MV-4-11 (cell line): Measurements from ENCODE around the gene TSPAN18.
A peak's percentile ranks its signal among the peaks of the same experiment; 100 is the strongest.

Experiments
- DNase-seq: peaks from one replicate; lab custom pipeline; 2025; lab: John Stamatoyannopoulos, UW

Gene TSPAN18

DNA sequence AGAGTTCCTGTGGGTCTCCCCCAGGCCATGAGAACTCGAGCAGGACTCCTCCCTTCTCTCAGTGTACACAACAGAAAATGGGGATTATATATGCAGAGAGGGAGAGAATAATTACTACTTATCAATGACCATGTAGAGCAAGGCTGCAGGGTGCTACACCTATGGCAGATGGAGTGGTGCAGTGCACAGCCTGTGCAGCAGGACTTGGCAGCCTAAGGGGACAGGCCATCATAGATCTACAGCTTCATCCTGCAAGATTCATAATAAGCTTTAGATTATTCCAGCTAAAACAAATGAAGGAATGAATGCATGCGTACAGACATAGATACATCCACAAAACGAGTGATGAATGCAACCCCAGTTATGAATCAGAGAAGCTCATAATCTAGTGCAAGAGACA is 232.3 kb downstream of the TSPAN18 start:
- DNase-seq = no peak

DNA sequence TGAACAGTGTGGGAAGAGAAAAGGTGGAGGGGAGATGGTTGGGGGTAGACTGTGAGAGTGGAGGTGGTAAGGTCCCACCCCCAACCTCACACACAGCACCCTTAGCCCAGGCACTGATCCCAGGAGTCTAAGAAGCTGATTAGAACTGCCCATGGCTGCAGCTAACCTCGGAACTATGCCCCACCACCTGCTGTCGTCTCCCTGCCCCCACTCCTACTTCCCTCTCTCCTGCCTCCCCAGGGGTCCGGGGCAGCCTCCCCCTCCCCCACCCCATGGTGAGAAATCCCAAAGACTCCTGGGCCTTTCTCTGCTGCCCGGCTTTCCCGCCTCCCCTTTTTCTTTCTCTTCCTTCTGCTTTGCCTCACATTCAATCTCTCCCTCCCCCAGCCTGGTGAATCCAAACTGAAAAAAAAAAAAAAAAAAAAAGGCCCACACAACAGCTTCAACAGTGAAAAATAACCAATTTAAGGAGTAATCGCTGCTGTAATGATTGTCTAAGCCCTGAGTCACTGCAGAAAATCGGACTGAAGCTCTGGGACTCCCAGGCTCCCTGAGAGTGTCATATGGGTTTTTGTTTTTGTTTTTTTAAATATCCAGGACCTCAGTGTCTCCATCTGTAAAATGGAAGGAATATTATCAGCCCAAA is 233.6 kb downstream of the TSPAN18 start:
- no peak for DNase-seq

DNA sequence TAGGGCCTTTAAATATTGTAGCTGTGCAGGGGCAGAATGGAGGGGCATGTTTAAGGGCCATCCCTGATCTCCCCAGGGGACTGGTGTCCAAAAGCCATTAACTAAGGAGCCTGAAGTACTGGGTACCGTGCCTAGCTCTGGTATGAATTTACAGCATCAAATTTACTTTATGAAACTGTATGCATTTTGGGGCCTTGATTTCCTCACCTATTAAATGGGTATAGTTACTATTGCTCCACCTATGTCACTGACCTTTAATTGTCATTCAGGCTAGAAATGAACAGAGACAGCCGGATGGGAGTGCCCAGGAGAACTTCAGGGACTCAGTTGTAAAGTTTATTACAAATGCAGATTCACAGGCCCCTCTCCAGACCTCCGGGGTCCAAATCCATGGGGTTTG is 235.7 kb downstream of the TSPAN18 start:
- no peak for DNase-seq

DNA sequence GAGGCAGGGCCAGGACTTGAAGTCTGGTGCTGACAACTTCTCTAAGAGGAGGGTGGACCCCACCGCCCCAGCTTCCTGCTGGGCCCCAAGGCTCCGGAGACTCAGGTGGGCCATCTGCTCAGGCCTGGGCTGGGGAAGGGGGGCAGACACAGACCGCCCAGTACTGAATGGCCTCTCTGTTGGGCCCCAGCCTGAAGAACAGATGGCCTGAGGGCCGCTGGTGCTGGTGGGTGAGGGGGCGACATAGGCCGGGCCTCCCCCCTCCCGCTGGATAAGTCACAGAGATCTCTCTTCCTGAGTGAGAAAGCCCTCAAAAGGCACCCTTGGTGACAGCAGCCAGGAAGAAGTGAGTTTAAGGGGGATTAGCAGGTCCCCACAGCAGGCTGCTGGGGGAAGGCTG is 236.4 kb downstream of the TSPAN18 start:
- no peak for DNase-seq

DNA sequence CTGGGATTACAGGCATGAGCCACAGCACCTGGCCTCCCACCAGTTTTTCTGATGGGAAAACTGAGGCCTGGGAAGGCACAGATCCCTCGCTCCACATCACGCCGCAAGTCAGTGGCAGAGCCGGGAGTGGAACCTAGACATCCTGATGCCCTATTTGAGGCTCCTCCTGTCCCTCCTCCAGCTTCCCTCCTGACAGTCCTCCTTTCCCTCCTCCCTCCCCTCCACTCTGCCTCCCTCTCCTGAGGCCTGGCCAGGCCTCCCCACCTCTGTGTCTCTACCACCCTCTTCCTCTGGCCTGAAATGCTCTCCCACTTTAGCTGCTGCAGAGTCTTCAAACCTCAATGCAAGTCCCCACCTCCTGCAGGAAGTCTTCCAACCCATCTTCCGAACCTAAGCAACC is 237.2 kb downstream of the TSPAN18 start:
- no peak for DNase-seq

DNA sequence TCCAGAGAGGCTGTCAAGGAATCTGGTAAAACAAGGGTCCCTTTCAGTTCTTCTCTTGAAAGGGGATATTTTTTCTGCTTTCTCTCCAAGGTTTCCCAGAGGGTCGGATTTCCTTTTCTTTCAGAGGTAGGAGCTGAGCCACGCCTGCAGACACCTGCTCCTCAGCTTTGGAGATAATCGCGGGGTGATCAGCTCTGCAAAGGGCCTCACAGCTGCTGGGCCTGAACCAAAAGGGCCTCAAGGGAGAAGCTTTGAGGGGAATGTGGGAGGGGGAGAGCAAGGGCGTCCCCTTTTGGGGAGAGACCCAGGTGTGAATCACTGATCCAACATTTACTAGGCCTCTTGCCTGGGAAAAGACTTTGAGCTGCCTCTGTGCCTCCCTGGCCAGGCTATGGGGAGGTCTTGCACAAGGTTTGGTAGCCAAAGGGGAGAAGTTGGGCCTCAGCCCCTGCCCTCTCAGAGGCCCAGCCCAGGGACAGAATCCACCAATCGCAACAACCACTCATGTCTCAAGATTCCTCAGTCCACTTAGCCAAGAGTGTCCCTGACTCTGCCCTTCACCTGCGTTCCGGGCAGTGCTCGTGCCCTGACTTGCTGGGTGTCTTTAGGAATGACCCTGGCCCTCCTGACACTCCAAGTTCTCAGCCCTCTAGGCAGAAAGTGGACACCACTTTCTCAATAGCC is 237.9 kb downstream of the TSPAN18 start:
- no peak for DNase-seq

DNA sequence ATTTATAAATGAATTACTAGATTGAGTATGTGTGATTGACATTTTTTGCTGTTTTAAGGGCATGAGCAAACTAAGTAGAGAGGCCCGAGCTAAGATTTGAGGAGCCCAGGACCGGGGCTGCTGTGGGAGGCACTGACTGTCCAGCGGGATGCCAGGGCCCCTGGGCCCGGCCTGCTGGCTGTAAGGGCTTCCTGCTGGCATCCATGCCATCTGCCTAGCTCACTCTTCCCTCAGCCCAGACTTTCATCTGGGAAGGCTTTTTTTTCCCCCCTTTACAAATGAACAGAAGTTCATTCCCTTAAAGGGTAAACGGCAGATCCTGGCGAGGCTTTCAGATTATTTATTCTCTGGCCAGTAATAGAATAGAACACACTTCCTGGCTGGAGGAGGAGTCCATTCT is 239.9 kb downstream of the TSPAN18 start:
- DNase-seq = no peak

DNA sequence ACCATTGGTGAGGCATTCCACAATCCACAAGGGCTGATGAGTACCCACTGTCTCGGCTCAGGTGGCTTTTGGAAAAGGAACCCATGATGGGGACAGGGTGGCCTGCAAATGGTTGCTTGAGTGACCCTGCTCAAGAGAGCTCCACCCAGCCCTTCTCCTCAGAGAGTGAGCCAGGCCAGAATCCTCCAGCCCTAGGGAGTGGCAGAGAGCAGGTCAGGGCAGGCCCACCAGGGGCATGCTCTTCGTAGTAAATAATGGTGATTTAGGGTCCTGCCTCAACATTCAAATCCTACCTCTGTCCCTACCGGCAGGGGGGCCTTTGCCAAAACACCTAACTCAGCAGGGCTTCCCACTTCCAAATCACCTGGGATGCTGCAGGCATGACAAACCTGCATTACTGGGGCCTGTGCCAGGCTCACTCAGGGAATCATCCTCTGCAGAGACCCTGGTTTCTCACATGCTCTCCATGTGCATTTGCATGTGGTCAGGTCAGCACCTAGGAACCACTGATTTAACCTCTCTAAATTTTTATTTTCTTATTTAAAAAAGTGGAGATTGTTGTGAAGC is 241.3 kb downstream of the TSPAN18 start:
- no peak for DNase-seq

DNA sequence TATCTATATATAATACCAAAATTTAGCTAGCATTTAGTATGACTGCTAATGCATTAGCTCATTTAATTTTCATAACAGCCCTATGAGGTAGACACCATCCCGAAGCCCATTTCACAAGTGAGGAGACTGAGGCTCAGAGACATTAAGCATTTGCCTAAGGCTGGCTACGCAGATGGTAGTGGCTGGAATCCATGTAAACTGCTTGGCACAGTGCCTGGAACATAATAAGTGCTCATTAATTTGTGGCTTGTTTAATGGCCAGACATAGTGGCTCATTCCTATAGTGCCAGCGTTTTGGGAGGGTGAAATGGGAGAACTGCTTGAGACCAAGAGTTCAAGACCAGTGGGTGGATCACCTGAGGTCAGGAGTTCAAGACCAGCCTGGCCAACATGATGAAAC is 241.7 kb downstream of the TSPAN18 start:
- no peak for DNase-seq

DNA sequence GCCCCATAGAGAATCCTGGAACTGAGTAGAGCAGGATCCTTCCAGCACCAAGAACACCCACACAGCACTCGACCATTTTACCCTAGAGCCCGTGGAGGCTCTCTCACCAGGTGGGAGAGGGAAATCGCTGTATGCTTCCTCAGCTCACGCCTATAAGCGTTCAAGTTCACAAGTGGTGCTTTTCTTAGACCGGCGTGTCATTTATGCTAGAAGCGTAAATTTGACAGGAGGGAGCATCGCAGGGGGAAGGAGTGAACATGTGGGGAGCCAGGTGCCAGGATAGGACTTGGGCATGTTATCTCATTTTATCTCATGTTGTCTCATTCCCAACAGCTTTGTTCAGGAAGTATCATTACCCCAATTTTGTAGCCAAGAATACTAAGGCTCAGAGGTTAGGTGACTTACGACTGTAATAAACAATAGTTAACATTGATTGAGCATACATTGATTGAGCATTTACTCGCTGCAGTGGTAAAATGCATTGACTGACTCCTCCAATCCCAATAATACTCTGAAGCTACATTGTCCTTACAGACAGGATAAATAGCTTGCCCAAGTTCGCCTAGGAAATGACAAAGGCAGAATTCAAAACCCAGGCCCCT is 243.0 kb downstream of the TSPAN18 start:
- no peak for DNase-seq

DNA sequence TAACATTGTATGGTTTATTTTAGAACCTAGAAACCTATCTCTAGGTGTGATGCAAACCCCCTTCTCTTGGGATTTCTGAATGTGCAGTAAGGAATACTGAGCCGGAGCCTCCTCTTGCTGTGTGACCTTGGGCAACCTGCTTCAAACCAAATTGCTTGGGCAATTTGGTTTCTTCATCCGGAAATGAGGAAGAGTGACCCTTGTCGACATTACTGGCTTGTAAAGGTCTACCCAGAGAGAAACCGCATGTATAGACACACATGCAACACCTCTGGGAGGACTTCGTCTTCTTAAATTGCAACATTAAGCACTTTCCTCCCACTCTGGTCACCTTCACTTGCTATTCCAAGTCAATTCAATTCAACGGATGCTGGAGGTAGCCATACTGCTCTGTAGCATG is 243.5 kb downstream of the TSPAN18 start:
- DNase-seq = peak; percentile 49

DNA sequence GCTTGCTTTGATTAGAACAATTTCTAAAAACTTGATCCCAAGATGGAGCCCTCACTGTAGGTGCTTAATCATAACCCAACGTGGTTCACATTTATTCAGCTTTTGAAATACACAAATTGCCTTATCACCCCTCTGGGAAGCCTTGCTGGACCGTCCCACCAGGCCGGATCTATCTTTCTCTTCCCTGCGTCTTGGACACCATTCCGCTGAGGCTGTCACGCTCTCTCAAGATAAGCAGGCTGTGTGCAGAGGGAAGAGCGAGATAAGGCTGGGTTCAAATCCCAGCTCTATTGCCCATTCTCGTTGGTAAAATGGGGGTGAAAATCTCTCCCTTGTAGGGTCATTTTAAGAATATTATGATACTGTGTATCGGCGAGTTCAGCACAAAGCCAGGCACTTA is 244.4 kb downstream of the TSPAN18 start:
- no peak for DNase-seq

DNA sequence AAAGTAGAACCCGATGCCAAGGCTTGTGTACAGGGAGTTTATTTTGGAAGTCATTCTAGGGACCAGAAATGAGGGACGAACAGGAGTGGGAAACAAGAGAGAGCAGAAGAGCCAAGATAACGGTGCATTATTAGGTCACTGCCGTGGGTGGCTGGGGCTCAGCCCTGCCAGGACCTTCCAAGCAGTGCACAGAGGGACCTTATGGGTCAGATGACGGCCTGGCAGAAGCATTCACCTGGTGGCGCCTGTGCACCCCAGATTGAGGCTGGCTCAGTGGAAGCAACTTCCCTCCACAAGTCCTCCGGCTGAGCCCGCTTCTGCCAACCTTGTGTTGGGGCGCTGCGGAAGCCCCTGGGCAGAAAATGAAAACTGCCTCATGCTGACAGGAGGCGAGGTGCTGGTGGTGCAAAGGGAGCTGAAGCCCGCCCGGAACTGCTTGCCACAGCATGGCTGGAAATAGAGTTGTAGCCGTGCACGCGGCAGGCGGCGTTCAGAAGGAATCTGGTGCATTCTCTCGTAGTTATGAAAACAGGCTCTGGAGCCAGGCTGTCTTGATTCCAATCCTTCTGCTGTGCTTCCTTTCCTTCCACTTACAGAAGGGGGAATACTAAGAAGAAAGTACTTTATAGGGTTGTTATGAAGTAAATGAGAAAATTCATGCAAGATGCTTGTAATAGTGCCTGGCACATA is 246.1 kb downstream of the TSPAN18 start:
- no peak for DNase-seq

DNA sequence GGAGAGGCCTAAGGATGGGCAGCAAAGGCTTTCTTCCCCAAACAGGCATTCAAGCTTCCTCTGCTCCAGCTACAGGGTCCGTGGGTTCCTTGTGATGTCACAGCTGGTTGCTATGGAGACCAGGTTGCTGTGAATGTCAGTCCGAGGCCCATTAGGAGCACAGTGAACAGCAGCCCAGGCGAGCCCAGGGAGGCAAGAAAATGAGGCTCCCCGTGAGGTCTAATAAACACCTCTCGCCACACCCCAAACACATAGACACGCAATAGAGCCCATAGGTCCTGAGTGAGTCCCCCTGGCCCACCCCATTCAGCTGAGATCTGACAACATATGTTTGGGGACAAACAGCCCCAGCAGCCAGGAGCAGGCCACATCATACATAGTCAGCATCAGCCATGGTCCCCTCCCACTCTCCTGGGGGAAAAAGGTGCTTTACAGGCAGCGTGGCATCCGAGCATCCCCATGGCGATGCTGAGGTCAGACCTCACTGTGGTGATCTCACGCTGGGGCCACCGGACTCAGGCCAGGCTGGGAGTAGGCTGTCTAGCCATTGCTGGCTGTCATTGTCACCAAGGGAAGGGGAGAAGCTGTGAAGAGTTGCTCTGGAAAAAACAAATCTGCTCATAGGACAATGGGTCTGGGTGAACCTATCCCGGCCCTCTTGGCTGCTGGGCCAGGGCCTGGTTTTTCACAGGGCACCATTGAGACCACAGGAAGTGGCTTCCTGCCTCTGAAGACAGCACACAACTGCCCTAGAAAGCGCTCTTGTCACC is 247.1 kb downstream of the TSPAN18 start:
- no peak for DNase-seq

DNA sequence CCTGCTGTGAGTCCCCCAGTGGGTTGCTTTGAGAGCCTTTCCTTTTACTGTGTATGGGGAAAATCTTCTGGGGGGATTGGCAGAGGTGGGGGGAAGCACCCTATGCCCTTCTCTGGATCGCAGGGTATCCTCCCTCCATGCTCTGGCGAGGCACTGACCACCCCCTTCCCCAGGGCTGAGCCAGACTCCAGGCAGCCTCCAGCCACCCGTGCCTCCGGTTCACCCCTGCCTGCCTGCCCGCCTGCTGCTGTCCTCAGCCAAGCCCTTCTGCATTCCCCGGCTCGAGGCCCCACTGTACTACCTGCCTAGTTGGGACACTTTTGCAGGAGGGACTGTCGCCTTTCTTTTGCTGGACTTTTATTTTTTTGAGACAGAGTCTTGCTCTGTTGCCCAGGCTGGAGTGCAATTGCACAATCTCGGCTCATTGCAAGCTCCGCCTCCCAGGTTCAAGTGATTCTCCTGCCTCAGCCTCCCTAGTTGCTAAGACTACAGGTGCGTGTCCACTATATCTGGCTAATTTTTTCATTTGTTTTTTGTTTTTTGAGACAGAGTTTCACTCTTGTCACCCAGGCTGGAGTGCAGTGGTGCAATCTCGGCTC is 247.7 kb downstream of the TSPAN18 start:
- no peak for DNase-seq

DNA sequence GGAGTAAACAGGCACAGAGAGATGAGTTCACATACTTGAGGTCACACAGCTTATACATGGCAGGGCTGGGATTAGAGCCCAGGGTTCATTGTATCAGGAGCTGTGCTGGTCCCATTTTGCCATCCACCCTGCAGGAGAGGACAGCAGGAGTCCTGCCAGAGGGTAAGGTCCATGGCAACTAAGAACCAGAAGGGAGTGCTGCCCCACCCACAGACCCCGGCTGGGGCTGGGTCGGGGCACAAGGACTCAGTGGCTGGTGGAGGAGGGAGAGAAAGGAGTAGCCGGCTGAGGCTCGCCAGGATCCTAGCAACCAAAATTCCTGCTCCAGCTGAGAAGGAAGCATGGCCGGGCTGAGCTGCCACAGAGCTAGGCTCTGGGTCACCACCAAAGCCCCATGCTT is 249.8 kb downstream of the TSPAN18 start:
- no peak for DNase-seq

DNA sequence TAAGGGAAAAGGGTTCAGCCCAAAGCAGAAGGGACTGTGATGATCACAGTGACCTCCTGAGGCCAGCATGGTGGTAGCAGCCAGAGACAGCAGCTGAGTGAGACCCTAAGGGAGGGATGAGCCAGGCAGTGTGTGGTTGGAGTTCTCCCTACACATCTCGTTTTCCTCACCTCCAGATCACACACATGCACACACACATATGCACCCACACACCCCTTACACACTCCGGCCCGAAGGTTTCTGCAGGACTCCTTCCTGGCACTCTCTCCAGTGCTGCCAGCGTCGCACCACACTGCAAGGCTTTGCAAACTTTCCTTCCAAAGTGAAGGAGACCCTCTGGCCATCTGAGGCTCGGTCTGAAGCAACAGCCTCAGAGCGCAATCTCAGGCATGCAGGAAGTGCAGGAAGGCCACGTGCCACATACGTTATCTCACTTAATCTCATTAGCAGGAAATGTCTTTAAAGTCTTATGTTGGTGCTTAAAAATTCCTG is 250.8 kb downstream of the TSPAN18 start:
- peak; percentile 11 for DNase-seq

DNA sequence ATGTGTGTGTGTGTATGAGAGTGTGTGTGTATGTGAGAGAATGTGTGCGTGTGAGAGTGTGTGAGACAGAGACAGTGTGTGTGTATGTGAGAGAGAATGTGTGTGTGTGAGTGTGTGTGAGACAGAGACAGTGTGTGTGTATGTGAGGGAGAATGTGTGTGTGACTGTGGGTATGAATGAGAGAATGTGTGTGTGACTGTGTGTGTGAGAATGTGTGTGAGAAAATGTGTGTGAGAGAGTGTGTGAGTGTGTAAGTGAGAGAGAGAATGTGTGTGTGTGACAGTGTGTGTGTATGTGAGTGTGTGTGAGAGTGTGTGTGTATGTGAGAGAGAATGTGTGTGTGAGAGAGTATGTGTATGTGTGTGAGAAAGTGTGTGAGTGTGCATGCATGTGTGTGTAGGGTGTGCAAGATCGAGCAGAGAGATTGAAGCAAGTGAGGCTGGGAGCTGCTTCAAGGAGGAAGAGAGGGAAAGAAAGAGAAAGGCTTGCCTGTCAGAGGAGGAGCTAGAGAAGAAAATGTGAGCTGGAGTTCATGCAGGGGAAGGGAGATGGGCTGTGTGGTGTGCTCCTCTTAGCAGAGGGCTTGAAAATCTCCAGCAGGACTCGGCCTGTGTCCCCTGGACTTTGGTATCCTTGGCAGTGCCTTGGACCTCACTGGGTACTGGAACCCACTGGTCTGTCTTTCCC is 251.7 kb downstream of the TSPAN18 start:
- DNase-seq = no peak

DNA sequence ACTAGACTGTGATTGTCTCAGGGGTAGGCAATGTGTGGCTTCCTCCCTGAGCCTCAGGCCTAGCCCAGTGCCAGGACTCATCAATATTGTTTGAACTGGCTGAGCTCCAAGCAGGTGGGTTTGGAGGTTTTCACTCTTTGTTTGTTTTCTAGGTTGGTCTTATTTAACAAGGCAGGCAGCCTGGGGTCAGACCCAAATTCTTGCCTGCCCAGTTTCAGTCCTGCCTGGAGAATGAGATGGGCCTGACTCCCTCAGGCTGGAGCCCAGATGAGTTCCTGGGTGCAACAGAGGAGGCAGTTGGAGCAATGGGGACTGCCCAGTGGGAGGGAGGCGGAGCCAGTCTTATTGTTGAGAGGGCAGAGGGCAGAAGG is 252.2 kb downstream of the TSPAN18 start:
- no peak for DNase-seq

DNA sequence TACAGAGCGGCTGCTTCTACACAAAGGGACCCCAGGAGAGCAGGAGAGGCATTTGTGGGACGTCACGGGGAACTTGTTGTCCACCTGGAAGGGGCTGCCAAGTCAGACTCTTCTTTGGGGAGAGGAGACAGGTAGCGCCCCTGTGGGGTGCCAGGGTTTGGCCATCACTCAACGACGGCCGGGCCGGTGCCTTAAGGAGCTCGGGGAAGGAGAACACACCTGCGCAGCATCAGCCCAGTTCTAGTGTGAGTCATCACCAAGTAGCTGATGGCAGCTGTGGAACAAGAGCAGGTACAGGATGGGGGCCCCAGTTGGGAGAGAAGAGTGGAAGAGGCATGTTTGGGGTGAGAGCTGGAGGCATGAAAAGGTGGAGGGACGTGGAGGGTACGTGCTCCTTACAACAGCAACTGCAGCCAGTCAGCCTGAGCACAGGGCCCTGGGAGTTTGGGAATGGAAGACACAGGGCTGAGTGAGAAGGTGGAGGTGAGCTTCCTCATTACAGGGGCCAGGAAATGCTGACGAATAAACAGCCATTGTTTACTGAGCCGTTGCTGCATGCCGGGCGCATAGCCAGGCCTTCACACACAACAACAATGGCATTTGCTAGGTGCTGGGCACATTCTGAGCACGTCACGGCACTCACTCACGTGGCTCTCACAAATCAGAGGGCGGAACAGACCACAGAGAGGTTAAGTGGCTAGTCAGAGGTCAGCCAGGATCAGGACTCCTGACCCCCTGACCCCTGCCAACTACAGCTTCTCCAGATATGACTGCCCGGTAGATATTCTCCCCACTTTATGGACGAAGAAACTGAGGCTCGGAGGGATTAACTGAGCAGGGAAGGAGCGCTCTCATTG is 253.0 kb downstream of the TSPAN18 start:
- DNase-seq = no peak
